Body of pancreas (tissue), 4 donors: ENCODE data around the gene DCDC2B. TPM values are rescaled to one million over a fixed set of nuclear protein-coding genes. Genes with fewer than 3 reads are reported as not detected.

Experiments
- ATAC-seq: fragments of 150-250 bp; one replicate; pipeline ENCODE4 v1.9.1; 2016
- DNase-seq, 4 donors: peaks; one replicate each; pipeline ENCODE4 v3.0.0-alpha.2; 2019
- H3K27ac ChIP-seq, 4 donors: fragments of 200-600 bp; sonication (generic); 1 replicate in 3 of 4; 2 replicates in 1 of 4; pipeline versions ENCODE4 v1.5.1 to v1.6.1; 2016 to 2019; ENCODE audit warnings: mild to moderate bottlenecking in 1 of 4, mixed read lengths in 1 of 4, moderate library complexity in 1 of 4
- H3K27me3 ChIP-seq, 2 donors: fragments of 200-600 bp; sonication (generic); one replicate each; pipeline ENCODE4 v1.6.0; 2016; ENCODE audit warnings: mild to moderate bottlenecking in 1 of 2
- H3K36me3 ChIP-seq, 2 donors: fragments of 200-600 bp; sonication (generic); replicated peaks in 1 of 2; 2 replicates each; pipeline ENCODE4 v1.5.1; 2016; ENCODE audit warnings: low read depth in 2 of 2; ENCODE audit not compliant: insufficient read depth in 1 of 2
- H3K4me1 ChIP-seq: fragments of 200-600 bp; sonication (generic); one replicate; pipeline ENCODE4 v1.6.0; 2016
- H3K4me3 ChIP-seq, 2 donors: fragments of 200-600 bp; sonication (generic); 1 replicate in 1 of 2; 2 replicates in 1 of 2; pipeline ENCODE4 v1.5.1; 2016 to 2019
- H3K9me3 ChIP-seq, 3 donors: fragments of 200-600 bp; sonication (generic); 1 replicate in 2 of 3; 2 replicates in 1 of 3; pipeline ENCODE4 v1.5.1; 2016
- POLR2A ChIP-seq, 3 donors: fragments of 450-650 bp; IDR thresholded peaks; one replicate each; pipeline ENCODE4 v1.6.1; 2016; ENCODE audit warnings: antibody characterized with exemption in 3 of 3, mild to moderate bottlenecking in 2 of 3
- WGBS, 2 donors: methylation state at CpG; one replicate each; pipeline ENCODE4 v1.1.5; 2017; 5-methylcytosine and 5-hydroxymethylcytosine counted together
- intact Hi-C: fragments of 100-400 bp; cut with DNase I; formaldehyde crosslinking; loops from one replicate; pipeline ENCODE4 v1.15.1; 2023
- total RNA-seq, 2 donors: library from RNA; depleted of rRNA; stranded (reverse); fragments of >200 nt; gene quantifications; one replicate each; pipeline ENCODE4 v1.1.0, GENCODE V29; 2016
- TF ChIP-seq, protein P1 (sequence below), 7 experiments: fragments of 450-650 bp in 4 of 7; fragments of 200-600 bp in 3 of 7; sonication (generic) in 3 of 7; IDR thresholded peaks; one replicate each; pipeline ENCODE4 v1.5.1; 2016 to 2019; ENCODE audit warnings: antibody characterized with exemption in 7 of 7

DCDC2B gene
- total RNA-seq, 2 donors from 2014 or later = not detected

DNA sequence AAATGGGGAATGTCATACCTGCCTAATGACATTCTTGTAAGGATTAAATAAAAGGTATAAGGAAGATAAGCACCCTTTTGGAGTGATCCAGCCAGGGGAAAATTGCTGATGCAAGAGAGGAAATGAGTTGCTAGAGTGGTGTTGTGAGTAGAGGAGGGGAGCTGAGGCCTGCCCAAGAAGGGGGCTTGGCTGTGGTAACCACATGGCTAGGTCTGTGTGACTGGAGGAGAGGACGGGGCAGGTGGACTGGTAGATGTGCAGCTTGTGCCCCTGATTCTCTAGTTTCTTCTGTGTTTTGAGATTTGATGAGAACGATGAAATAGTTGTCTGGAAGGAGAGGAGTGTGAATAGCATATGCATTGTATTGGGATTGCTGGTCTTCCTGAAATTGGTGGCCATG lies 22.8 kb upstream of the DCDC2B start:
- no peaks in the 10 kb centered on the region for H3K27me3 ChIP-seq
- no peak for TF ChIP-seq POLR2A (IDR thresholded peaks at IDR 0.05)
- TF ChIP-seq, protein P1, sequence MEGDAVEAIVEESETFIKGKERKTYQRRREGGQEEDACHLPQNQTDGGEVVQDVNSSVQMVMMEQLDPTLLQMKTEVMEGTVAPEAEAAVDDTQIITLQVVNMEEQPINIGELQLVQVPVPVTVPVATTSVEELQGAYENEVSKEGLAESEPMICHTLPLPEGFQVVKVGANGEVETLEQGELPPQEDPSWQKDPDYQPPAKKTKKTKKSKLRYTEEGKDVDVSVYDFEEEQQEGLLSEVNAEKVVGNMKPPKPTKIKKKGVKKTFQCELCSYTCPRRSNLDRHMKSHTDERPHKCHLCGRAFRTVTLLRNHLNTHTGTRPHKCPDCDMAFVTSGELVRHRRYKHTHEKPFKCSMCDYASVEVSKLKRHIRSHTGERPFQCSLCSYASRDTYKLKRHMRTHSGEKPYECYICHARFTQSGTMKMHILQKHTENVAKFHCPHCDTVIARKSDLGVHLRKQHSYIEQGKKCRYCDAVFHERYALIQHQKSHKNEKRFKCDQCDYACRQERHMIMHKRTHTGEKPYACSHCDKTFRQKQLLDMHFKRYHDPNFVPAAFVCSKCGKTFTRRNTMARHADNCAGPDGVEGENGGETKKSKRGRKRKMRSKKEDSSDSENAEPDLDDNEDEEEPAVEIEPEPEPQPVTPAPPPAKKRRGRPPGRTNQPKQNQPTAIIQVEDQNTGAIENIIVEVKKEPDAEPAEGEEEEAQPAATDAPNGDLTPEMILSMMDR (IDR thresholded peaks at IDR 0.05) = no peak
- WGBS, 2 donors = 89 to 95% methylated on average over 2 of the region's 2 CpGs
- intact Hi-C loops = no loop called here
- H3K27ac ChIP-seq = no peak overlapping the region
- H3K4me1 ChIP-seq = peaks cover 36% of the 10 kb centered on the region
- no peaks in the 10 kb centered on the region for H3K9me3 ChIP-seq
- no peak overlapping the region for H3K4me3 ChIP-seq
- DNase-seq (no peak), ATAC-seq (no peak)
- H3K36me3 ChIP-seq = peaks cover 14 to 43% of the 10 kb centered on the region in 2 donors

DNA sequence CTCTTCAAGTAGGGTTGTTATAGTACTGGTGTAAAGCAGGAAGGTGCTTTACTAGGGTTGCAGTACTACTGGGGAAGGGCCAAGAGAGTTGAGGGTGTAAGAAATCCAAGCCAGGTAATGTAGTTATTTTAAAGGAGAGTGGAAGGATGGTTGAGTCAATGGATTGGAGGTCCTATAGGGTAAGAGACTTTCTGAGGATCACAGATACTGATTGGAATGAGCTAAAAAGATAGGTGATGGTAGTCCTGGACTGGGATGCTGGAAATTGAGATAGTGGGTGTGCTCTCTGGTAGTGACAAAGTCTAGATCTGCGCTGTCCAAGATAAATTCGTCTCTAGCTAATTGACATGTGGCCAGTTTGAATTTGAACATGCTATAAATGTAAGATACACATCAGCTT lies 22.4 kb upstream of the DCDC2B start:
- Histone ChIP-seq H3K9me3 (no peaks in the 10 kb centered on the region), H3K4me1 (peaks cover 32% of the 10 kb centered on the region), H3K27me3 (no peaks in the 10 kb centered on the region), H3K36me3 (peaks cover 18 to 47% of the 10 kb centered on the region in 2 donors), H3K4me3 (no peak overlapping the region), H3K27ac (no peak overlapping the region)
- WGBS, 2 donors = 81 to 92% methylated on average over 2 of the region's 2 CpGs
- TF ChIP-seq, protein P1 (IDR thresholded peaks at IDR 0.05) = no peak
- TF ChIP-seq POLR2A (IDR thresholded peaks at IDR 0.05) = no peak
- DNase-seq (no peak), ATAC-seq (no peak)
- intact Hi-C loops = no loop called here

DNA sequence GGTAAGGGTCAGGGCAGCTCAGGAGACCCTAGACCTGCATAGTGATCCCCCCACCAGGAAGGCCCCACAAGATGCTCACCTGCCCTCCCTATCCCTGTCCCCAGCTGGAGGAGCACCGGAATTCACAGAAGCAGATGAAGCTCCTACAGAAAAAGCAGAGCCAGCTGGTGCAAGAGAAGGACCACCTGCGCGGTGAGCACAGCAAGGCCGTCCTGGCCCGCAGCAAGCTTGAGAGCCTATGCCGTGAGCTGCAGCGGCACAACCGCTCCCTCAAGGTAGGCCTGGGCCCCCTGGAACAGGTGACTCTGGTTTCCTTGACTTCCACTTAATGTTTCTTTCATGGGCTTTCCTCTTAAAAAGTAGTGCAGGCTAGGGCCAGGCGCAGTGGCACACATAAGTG lies 21.0 kb upstream of the DCDC2B start:
- ATAC-seq = no peak
- Histone ChIP-seq H3K36me3 (peaks cover 31 to 56% of the 10 kb centered on the region in 2 donors), H3K4me3 (no peak overlapping the region), H3K9me3 (no peaks in the 10 kb centered on the region), H3K27me3 (no peaks in the 10 kb centered on the region), H3K27ac (no peak overlapping the region), H3K4me1 (peaks cover 19% of the 10 kb centered on the region)
- WGBS, 2 donors = 99 to 100% methylated on average over 9 of the region's 9 CpGs
- intact Hi-C loops = no loop called here
- TF ChIP-seq, protein P1 (IDR thresholded peaks at IDR 0.05) = no peak
- TF ChIP-seq POLR2A (IDR thresholded peaks at IDR 0.05) = no peak
- no peak for DNase-seq

DNA sequence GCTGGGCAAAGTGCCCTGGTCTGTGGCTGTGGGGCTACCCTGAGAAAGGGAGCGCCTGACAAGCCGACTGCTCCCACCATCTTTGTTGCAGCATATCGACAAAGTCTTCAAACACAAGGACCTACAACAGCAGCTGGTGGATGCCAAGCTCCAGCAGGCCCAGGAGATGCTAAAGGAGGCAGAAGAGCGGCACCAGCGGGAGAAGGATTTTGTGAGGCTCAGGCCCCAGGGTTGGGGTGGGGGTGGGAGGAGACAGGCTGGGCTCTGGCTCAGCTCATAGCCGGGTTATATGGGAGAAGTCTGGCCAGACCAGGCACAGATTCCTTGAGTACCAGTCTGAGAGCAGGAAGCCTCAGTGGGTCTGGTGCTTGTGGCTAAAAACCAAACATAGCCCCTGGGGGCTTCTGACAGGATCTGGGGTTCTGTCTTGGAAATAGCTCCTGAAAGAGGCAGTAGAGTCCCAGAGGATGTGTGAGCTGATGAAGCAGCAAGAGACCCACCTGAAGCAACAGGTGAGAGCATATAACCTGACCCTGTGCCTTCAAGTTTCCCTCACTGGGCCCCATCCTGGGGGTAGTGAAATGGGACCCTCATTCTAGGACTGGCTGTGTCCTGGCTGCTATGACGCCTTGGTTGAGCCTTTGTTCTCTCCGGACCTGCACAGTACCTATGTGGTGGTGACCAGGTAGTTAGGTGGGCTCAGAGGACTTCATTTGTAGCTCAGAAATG lies 16.5 kb upstream of the DCDC2B start:
- H3K9me3 ChIP-seq = no peaks in the 10 kb centered on the region
- WGBS, 2 donors = 92 to 95% methylated on average over 8 of the region's 8 CpGs
- no peaks in the 10 kb centered on the region for H3K27me3 ChIP-seq
- no peaks in the 10 kb centered on the region for H3K4me1 ChIP-seq
- no peak overlapping the region for H3K4me3 ChIP-seq
- no peak for ATAC-seq
- intact Hi-C loops = no loop called here
- no peak for TF ChIP-seq POLR2A (IDR thresholded peaks at IDR 0.05)
- TF ChIP-seq, protein P1 (IDR thresholded peaks at IDR 0.05) = no peak
- peaks cover 48 to 70% of the 10 kb centered on the region in 2 donors for H3K36me3 ChIP-seq
- no peak for DNase-seq
- no peak overlapping the region for H3K27ac ChIP-seq

DNA sequence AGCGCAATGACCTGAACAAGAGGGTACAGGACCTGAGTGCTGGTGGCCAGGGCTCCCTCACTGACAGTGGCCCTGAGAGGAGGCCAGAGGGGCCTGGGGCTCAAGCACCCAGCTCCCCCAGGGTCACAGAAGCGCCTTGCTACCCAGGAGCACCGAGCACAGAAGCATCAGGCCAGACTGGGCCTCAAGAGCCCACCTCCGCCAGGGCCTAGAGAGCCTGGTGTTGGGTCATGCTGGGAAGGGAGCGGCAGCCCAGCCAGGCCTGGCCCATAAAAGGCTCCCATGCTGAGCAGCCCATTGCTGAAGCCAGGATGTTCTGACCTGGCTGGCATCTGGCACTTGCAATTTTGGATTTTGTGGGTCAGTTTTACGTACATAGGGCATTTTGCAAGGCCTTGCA lies 13.9 kb upstream of the DCDC2B start:
- Histone ChIP-seq H3K9me3 (no peaks in the 10 kb centered on the region), H3K27ac (no peak overlapping the region), H3K27me3 (no peaks in the 10 kb centered on the region), H3K4me3 (no peak overlapping the region), H3K4me1 (peaks cover 11% of the 10 kb centered on the region), H3K36me3 (peaks cover 45 to 46% of the 10 kb centered on the region in 2 donors)
- no peak for DNase-seq
- WGBS, 2 donors = 92 to 100% methylated on average over 2 to 6 of the region's 6 CpGs
- intact Hi-C loops = no loop called here
- TF ChIP-seq, protein P1 (IDR thresholded peaks at IDR 0.05) = no peak
- no peak for TF ChIP-seq POLR2A (IDR thresholded peaks at IDR 0.05)
- ATAC-seq = no peak
